GM21381 (cell line): ENCODE data around the gene CLN6.
"Not testable (repeated sequence)": the region's sequence is repeated elsewhere in the genome, so short reads cannot be mapped to it uniquely, and the experiment has no call there.

Experiments used
- ATAC-seq: cut with Tn5 transposase; IDR thresholded peaks from one replicate; pipeline ENCODE4 v1.9.1; 2021; ENCODE audit warnings: mild to moderate bottlenecking, moderate library complexity; ENCODE audit not compliant: unreplicated experiment

CLN6 gene

DNA sequence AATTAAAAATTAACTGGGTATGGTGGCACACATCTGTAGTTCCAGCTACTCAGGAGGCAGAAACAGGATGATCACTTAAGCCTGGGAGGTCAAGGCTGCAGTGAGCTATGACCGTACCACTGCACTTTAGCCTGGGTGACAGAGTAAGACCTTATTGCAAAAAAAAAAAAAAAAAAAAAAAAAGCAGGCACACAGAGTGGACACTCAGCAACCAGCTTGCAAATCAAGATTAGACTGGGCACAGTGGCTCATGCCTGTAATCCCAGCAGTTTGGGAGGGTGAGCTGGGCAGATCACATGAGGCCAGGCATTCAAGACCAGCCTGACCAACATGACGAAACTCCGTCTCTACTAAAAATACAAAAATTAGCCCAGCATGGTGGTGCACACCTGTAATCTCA, 5.4 kb downstream of the CLN6 start:
- ATAC-seq = no peak

- no peak for ATAC-seq
Observed at GRCh38 chr15:68223171-68223570, 6.4 kb downstream of the CLN6 start.

GRCh38 chr15:68222432-68222743, 7.1 kb downstream of the CLN6 start:
- ATAC-seq = not testable (repeated sequence)

GRCh38 chr15:68221530-68222431, 7.7 kb downstream of the CLN6 start:
- not testable (repeated sequence) for ATAC-seq

GRCh38 chr15:68220967-68221366, 8.6 kb downstream of the CLN6 start:
- no peak for ATAC-seq

- ATAC-seq = no peak
Observed at GRCh38 chr15:68220489-68220888, 9.0 kb downstream of the CLN6 start.

DNA sequence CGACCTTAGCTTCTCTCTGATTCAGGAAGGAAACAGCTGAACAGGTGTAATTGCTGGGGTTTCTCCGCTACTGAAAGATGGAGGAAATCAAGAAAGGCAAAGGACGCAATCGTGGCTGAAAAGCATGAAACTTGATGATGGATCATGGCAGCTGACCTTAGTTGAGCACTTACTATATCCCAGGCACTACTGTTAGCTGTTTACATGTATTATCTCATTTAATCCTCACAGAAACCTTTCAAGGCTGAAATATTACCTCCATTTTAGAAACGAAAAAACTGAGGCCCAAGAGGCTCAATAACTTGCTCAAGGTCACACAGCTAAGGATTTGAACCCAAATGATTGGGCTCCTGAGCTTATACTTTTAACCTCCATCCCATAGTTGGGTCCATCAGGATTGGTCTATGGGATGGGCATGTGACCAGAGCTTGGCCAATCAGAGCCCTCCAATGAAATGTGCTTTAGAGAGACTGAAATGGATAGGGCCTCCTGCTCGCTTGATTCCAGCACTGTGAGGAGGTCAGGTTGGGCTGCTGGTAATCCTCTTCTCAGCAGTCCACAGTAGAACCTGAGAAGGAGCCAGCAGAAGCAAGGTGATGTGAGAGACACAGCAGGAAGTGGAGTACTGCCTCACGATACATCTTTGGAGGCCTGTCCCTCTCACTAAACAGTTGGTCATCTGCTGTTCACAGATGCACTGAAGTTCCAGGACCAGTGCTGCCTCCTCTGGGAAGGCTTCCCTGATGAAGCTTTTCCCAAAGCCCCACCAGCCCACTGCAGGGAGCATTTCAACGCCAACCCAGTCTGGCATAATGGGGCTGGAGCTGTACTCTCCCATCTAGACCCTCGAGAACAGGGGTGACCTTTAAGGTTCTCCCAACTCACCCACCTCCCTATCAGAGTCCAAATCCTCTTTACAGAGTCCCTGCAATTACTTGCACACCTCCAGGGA, 10.4 kb downstream of the CLN6 start:
- no peak for ATAC-seq

DNA sequence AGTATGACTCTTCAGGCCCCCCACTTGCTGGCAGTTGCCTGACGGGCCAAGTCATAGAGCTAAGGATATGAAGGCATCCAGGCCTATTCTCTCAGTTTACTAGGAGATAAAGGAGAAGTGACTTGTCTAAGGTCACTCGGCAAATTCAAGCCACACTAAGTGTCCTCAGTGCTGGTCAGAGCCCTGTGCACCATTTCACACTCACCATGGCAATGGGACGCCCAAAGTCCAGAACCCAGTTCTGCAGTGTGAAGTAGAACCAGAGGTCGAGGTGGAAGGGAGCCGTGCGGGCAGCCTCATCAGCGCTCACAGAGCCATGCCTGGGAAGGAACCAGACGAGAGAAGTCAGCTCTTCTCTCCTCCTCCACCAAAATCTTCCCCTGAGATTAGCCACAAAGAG, 11.2 kb downstream of the CLN6 start:
- no peak for ATAC-seq

- ATAC-seq = no peak
Observed at GRCh38 chr15:68217341-68217740, 12.2 kb downstream of the CLN6 start.

- ATAC-seq = no peak
Observed at GRCh38 chr15:68214838-68215254, 14.7 kb downstream of the CLN6 start.

- ATAC-seq = no peak
Observed at GRCh38 chr15:68213991-68214837, 15.3 kb downstream of the CLN6 start.

GRCh38 chr15:68213491-68213845, 16.1 kb downstream of the CLN6 start:
- not testable (repeated sequence) for ATAC-seq

GRCh38 chr15:68211656-68212320, 17.7 kb downstream of the CLN6 start:
- ATAC-seq = no peak

- no peak for ATAC-seq
Observed at GRCh38 chr15:68210821-68211655, 18.5 kb downstream of the CLN6 start.

- ATAC-seq = no peak
Observed at GRCh38 chr15:68210409-68210756, 19.1 kb downstream of the CLN6 start.

- ATAC-seq = no peak
Observed at GRCh38 chr15:68209735-68210408, 19.7 kb downstream of the CLN6 start.

DNA sequence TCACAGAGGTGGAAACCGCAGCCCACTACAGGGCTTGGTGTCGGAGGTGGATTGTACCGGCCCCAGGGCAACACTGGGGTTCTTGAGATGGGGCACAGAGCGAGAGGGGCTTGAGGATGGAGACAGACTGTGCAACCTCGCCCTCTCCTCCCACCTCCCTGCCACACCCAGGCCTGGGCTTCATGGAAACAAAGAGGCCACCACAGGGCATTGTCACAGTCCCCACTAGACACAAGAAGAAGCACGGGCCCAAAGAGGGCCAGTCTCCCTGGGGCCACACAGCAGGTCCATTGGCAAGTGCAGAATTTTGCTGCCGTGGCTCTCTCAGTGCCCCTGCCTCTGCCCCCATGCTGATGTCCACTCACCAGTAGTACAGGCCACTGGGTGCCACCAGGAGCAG, 20.3 kb downstream of the CLN6 start:
- no peak for ATAC-seq

DNA sequence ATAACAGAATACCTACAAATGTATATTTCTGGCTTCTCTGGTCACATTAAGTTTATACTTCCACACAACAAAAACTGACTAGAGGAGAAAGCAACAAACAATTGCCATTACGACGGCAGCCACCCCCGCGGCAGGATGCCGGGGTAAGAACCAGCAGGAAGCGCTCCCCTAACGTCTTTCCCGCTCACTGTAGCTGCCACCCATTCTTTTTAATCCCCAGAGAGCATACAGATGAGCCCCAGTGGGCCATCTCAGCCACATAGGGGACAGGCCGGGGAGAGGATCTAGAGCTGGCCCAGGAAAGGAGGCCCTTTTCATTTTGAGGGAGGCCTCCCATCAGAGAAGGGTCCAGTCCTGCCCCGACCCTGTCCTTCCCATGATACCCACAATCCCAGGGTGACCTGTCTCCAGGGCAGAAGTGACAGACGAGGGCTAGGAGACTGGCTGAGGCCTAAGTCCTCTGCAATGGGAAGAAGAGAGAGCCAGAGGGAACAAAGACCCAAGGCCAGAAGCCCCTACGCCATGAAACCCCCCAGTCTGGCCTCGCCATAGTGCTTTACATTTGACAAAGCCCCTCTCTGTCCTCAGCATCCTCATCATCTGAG, 20.8 kb downstream of the CLN6 start:
- no peak for ATAC-seq

- no peak for ATAC-seq
Observed at GRCh38 chr15:68208136-68208535, 21.4 kb downstream of the CLN6 start.
